Measurements from ENCODE around the gene C9orf153.

DNA sequence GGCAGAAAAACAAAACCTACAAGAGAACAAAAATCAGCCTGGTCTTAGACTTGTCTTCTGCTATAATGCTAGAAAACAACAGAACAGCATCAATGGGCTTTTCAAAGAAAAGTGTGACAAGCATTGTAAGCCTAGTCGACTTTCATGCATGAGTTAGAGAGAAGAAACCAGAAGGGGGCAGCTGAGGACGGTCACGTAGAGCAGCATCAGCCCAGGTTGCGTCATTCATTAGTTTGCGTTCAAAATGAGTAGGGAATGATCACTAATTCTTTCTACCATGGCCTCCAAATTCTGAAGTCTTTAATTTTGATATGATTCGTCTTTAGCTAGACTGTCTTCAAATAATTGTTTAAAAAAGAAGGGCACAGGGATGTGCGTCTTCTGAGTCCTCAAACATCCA is 27.6 kb upstream of the C9orf153 start:
- TF ChIP-seq CTCF (IDR thresholded peaks at IDR 0.05; ENCODE audit: insufficient read depth, low read length, poor library complexity, severe bottlenecking) (no peak), EZH2phosphoT487 (conservative IDR thresholded peaks at IDR 0.05; ENCODE audit: low read length) (no peak)
